H1 (cell line): ENCODE measurements around the gene ADD3.

Experiments
- ASH2L ChIP-seq: fragments of 200-600, 300-600 bp; sonication (generic); IDR thresholded peaks from one replicate; pipeline ENCODE4 v1.7.1; 2017; ENCODE audit warnings: low read length
- ATF2 ChIP-seq: IDR thresholded peaks from 2 replicates; pipeline ENCODE4 v1.6.1; 2012; ENCODE audit warnings: low read length, inconsistent platforms
- CHD1 ChIP-seq: IDR thresholded peaks from 2 replicates; pipeline ENCODE4 v1.6.1; 2012; ENCODE audit warnings: low read depth, low read length, improper control_type of control experiment
- CTCF ChIP-seq, 3 experiments: IDR thresholded peaks; 1 replicate in 2 of 3; 2 replicates in 1 of 3; pipeline versions ENCODE4 v1.5.1 to v1.6.1; 2011; ENCODE audit warnings: low read length in 3 of 3, mild to moderate bottlenecking in 3 of 3, inconsistent platforms in 2 of 3, low read depth in 1 of 3, moderate library complexity in 1 of 3; ENCODE audit not compliant: insufficient read depth in 1 of 3; ENCODE audit errors: control extremely low read depth in 1 of 3
- JUND ChIP-seq: IDR thresholded peaks from 2 replicates; pipeline ENCODE4 v1.6.1; 2011; ENCODE audit warnings: mild to moderate bottlenecking, improper control_type of control experiment, low read length
- POLR2AphosphoS5 ChIP-seq: IDR thresholded peaks from 2 replicates; pipeline ENCODE4 v1.6.1; 2011; ENCODE audit warnings: low read depth, low read length

GRCh38 chr10:109960682-109961081 is 47.1 kb upstream of the ADD3 start:
- TF ChIP-seq POLR2AphosphoS5 (no peak), ASH2L (no peak), ATF2 (no peak), JUND (no peak), CTCF (IDR thresholded peaks at IDR 0.05; ENCODE audit: control extremely low read depth in 1 of 3, insufficient read depth in 1 of 3, low read depth in 1 of 3, low read length in 3 of 3) (no peak), CHD1 (no peak)
